HepG2 (cell line): ENCODE results near the gene NOC3L. TPM values are rescaled to one million over a fixed set of nuclear protein-coding genes. Genes with fewer than 3 reads are reported as not detected.
A peak's percentile ranks its signal among the peaks of the same experiment; 100 is the strongest.

Experiments
- CERS6 ChIP-seq: sonication (generic); formaldehyde crosslinking; IDR thresholded peaks from 2 replicates; pipeline ENCODE4 v1.5.0; 2020; ENCODE audit warnings: missing genetic modification reagents
- E2F1 ChIP-seq: sonication (generic); formaldehyde crosslinking; IDR thresholded peaks from 2 replicates; pipeline ENCODE4 v1.5.0; 2020; ENCODE audit warnings: missing genetic modification reagents
- ETV5 ChIP-seq: IDR thresholded peaks from 2 replicates; pipeline ENCODE4 v1.6.1; 2018; ENCODE audit warnings: missing biosample characterization, missing genetic modification reagents, inconsistent platforms, borderline replicate concordance
- GATAD2A ChIP-seq: IDR thresholded peaks from 2 replicates; pipeline ENCODE4 v1.6.1; 2016
- GLI4 ChIP-seq: sonication (generic); formaldehyde crosslinking; IDR thresholded peaks from 2 replicates; pipeline ENCODE4 v1.5.1; 2020; ENCODE audit warnings: missing genetic modification reagents, mild to moderate bottlenecking, moderate library complexity, borderline replicate concordance
- HNF4G ChIP-seq, 2 experiments: sonication (generic) in 1 of 2; formaldehyde crosslinking in 1 of 2; IDR thresholded peaks; 2 replicates each; pipeline versions ENCODE4 v1.4.0 to v1.6.1; 2011 to 2020; ENCODE audit warnings: borderline replicate concordance in 2 of 2, low read depth in 2 of 2, mild to moderate bottlenecking in 2 of 2, low read length in 1 of 2, missing genetic modification reagents in 1 of 2, moderate library complexity in 1 of 2
- KAT7 ChIP-seq: IDR thresholded peaks from 2 replicates; pipeline ENCODE4 v1.6.1; 2018; ENCODE audit warnings: borderline replicate concordance, missing compliant biosample characterization
- KLF6 ChIP-seq: IDR thresholded peaks from 2 replicates; pipeline ENCODE4 v1.8.0; 2016; ENCODE audit warnings: missing biosample characterization, missing genetic modification reagents
- NFRKB ChIP-seq: fragments of 450-650 bp; IDR thresholded peaks from 2 replicates; pipeline ENCODE4 v1.6.1; 2017
- NFYB ChIP-seq: sonication (generic); formaldehyde crosslinking; IDR thresholded peaks from 2 replicates; pipeline ENCODE4 v1.4.0; 2020; ENCODE audit warnings: missing genetic modification reagents
- PAF1 ChIP-seq: IDR thresholded peaks from 2 replicates; pipeline ENCODE4 v1.6.1; 2016; ENCODE audit warnings: missing genetic modification reagents, missing compliant biosample characterization
- SATB2 ChIP-seq: sonication (generic); formaldehyde crosslinking; IDR thresholded peaks from 2 replicates; pipeline ENCODE4 v1.5.0; 2020; ENCODE audit warnings: missing genetic modification reagents
- TAF1 ChIP-seq: sonication (generic); formaldehyde crosslinking; IDR thresholded peaks from 2 replicates; pipeline ENCODE4 v1.4.0; 2020; ENCODE audit warnings: missing genetic modification reagents
- ZC3H4 ChIP-seq: sonication (generic); formaldehyde crosslinking; IDR thresholded peaks from 2 replicates; pipeline ENCODE4 v1.4.0; 2020; ENCODE audit warnings: missing genetic modification reagents, borderline replicate concordance
- ZNF296 ChIP-seq: sonication (generic); formaldehyde crosslinking; conservative IDR thresholded peaks from 2 replicates; pipeline ENCODE4 v1.5.0; 2020; ENCODE audit warnings: mild to moderate bottlenecking, missing genetic modification reagents
- ZNF329 ChIP-seq: sonication (generic); formaldehyde crosslinking; IDR thresholded peaks from 2 replicates; pipeline ENCODE4 v1.9.0; 2021; ENCODE audit warnings: low read depth, mild to moderate bottlenecking, missing genetic modification reagents
- ZNF414 ChIP-seq: sonication (generic); formaldehyde crosslinking; IDR thresholded peaks from 2 replicates; pipeline ENCODE4 v1.5.0; 2020; ENCODE audit warnings: missing genetic modification reagents
- ZNF441 ChIP-seq: sonication (generic); formaldehyde crosslinking; IDR thresholded peaks from 2 replicates; pipeline ENCODE4 v1.7.0; 2021; ENCODE audit warnings: missing genetic modification reagents, borderline replicate concordance
- ZNF646 ChIP-seq: sonication (generic); formaldehyde crosslinking; IDR thresholded peaks from 2 replicates; pipeline ENCODE4 v1.9.0; 2021; ENCODE audit warnings: mild to moderate bottlenecking, missing genetic modification reagents
- ZNF674 ChIP-seq: sonication (generic); formaldehyde crosslinking; IDR thresholded peaks from 2 replicates; pipeline ENCODE4 v1.5.0; 2020; ENCODE audit warnings: low read depth, mild to moderate bottlenecking, missing genetic modification reagents
- polyA plus RNA-seq, 8 experiments: library from polyadenylated mRNA; depleted of rRNA in 3 of 8; stranded (reverse) in 7 of 8; unstranded in 1 of 8; fragments of >200 nt; fragmentation: Illumina TruSeq in 4 of 8; extraction: Trizol in 4 of 8; gene quantifications; 2 replicates each; pipeline versions ENCODE4 v1.2.1 to v1.2.3, GENCODE V29; 2011 to 2016; ENCODE audit warnings: low read depth in 4 of 8, missing spikeins in 1 of 8, mixed read lengths in 1 of 8; ENCODE audit not compliant: insufficient read depth in 1 of 8
- total RNA-seq, 5 experiments: library from RNA; depleted of rRNA; stranded (reverse); fragments of >200 nt; fragmentation: Illumina TruSeq; extraction: Trizol; gene quantifications; 2 replicates each; pipeline ENCODE4 v1.2.3, GENCODE V29; 2016; ENCODE audit warnings: low read depth in 1 of 5

NOC3L gene
- total and polyA plus RNA-seq, 2 of the 13 experiments (the other 11 are each of a cell fraction or from before 2014, with no cell fraction given): 7.8 to 36.6 TPM

- TF ChIP-seq ZNF646 (no peak), KAT7 (peak; percentile 84; the same call in 1 of the 2 replicates), ZNF329 (CRISPR knock-in tag) (no peak), ZNF441 (CRISPR knock-in tag) (peak; percentile 88), ZNF674 (CRISPR knock-in tag) (0 out of 2 replicates have a peak, but pooled peaks have one; percentile 82), TAF1 (CRISPR knock-in tag) (peak; percentile 75; the same call in 1 of the 2 replicates), HNF4G (IDR thresholded peaks at IDR 0.05; ENCODE audit: borderline replicate concordance, low read depth, low read length) (0 out of 2 replicates have a peak, but pooled peaks have one; percentile 36), HNF4G (CRISPR knock-in tag; IDR thresholded peaks at IDR 0.05; ENCODE audit: borderline replicate concordance, low read depth) (peak; percentile 72), ZNF414 (peak; percentile 59; the same call in 1 of the 2 replicates), NFRKB (no peak), ZNF296 (CRISPR knock-in tag) (peak; percentile 70; the same call in 1 of the 2 replicates), ZC3H4 (no peak), GATAD2A (CRISPR knock-in tag) (peak; percentile 68), KLF6 (CRISPR knock-in tag) (peak; percentile 92), GLI4 (CRISPR knock-in tag) (peak; percentile 46; the same call in 1 of the 2 replicates), NFYB (CRISPR knock-in tag) (peak; percentile 41; the same call in 1 of the 2 replicates), E2F1 (peak; percentile 94), SATB2 (CRISPR knock-in tag) (peak; percentile 97), ETV5 (CRISPR knock-in tag) (peak; percentile 92), PAF1 (CRISPR knock-in tag) (no peak), CERS6 (CRISPR knock-in tag) (peak; percentile 92)
These were observed at the start of gene NOC3L (continued) for GRCh38 chr10:94362360-94363250.
